B cell (primary cell): Measurements from ENCODE around the gene C17orf50. TPM values are rescaled to one million over a fixed set of nuclear protein-coding genes. Genes with fewer than 3 reads are reported as not detected.
A peak's percentile ranks its signal among the peaks of the same experiment; 100 is the strongest.

Experiments used
- ATAC-seq: fragments of 200-7000 bp; cut with Tn5 transposase; one replicate; pipeline ENCODE4 v1.10.0; 2021; ENCODE audit warnings: low read depth, mild to moderate bottlenecking, moderate number of reproducible peaks, moderate library complexity
- CTCF ChIA-PET: fragments of 350-600 bp; sonication (Branson Sonifier 250); formaldehyde crosslinking; loops from one replicate; lab custom pipeline; 2021; ENCODE audit warnings: antibody characterized with exemption, inconsistent platforms; lab: Charles Lee
- POLR2A ChIA-PET: fragments of 350-600 bp; sonication (Branson Sonifier 250); formaldehyde crosslinking; loops from one replicate; lab custom pipeline; 2021; ENCODE audit warnings: antibody characterized with exemption; lab: Charles Lee
- DNase-seq: peaks from one replicate; pipeline ENCODE4 v3.0.0; 2013
- H2AFZ ChIP-seq: 2 replicates; pipeline ENCODE4 v1.6.1; 2012; ENCODE audit warnings: mild to moderate bottlenecking, low read depth, low read length; ENCODE audit not compliant: insufficient read depth, poor library complexity, severe bottlenecking
- H3K27ac ChIP-seq, 2 donors: 1 replicate in 1 of 2; 2 replicates in 1 of 2; pipeline ENCODE4 v1.5.1; 2012 to 2013; ENCODE audit warnings: low read length in 2 of 2, mild to moderate bottlenecking in 2 of 2, moderate library complexity in 1 of 2
- H3K27me3 ChIP-seq, 4 experiments: fragments of 200-600 bp in 1 of 4; sonication (generic) in 1 of 4; replicated peaks in 1 of 4; 1 replicate in 2 of 4; 2 replicates in 2 of 4; pipeline versions ENCODE4 v1.6.1 to v1.7.0; 2013 to 2016; ENCODE audit warnings: low read length in 3 of 4, mild to moderate bottlenecking in 2 of 4, mixed read lengths in 1 of 4, moderate library complexity in 1 of 4; ENCODE audit not compliant: insufficient read depth in 4 of 4, control insufficient read depth in 3 of 4; ENCODE audit errors: control extremely low read depth in 1 of 4
- H3K36me3 ChIP-seq, 2 experiments: replicated peaks in 1 of 2; 1 replicate in 1 of 2; 2 replicates in 1 of 2; pipeline versions ENCODE4 v1.6.1 to v1.7.1; 2013; ENCODE audit warnings: low read length in 1 of 2; ENCODE audit not compliant: insufficient read depth in 2 of 2, control insufficient read depth in 1 of 2; ENCODE audit errors: control extremely low read depth in 1 of 2, extremely low read depth in 1 of 2
- H3K4me1 ChIP-seq, 2 donors: fragments of 200-600 bp in 1 of 2; sonication (generic) in 1 of 2; 1 replicate in 1 of 2; 2 replicates in 1 of 2; pipeline versions ENCODE4 v1.5.1 to v1.6.1; 2013 to 2017; ENCODE audit warnings: low read length in 2 of 2; ENCODE audit not compliant: control insufficient read depth in 2 of 2, insufficient read depth in 2 of 2
- H3K4me2 ChIP-seq: replicated peaks from 2 replicates; pipeline ENCODE3; 2012; ENCODE audit warnings: mild to moderate bottlenecking, low read depth, low read length; ENCODE audit not compliant: poor library complexity, severe bottlenecking
- H3K4me3 ChIP-seq, 5 experiments: fragments of 200-600 bp in 1 of 5; sonication (generic) in 1 of 5; 1 replicate in 3 of 5; 2 replicates in 2 of 5; pipeline versions ENCODE4 v1.5.1 to v1.7.0; 2011 to 2016; ENCODE audit warnings: low read length in 4 of 5, mild to moderate bottlenecking in 4 of 5, low read depth in 2 of 5, control low read depth in 1 of 5, moderate library complexity in 1 of 5; ENCODE audit not compliant: insufficient read depth in 1 of 5; ENCODE audit errors: control extremely low read depth in 1 of 5, extremely low read depth in 1 of 5
- H3K79me2 ChIP-seq: fragments of 200-600 bp; sonication (generic); one replicate; pipeline ENCODE4 v1.6.0; 2016; ENCODE audit warnings: low read length; ENCODE audit not compliant: control insufficient read depth, insufficient read depth
- H3K9ac ChIP-seq: fragments of 200-600 bp; sonication (generic); 2 replicates; pipeline ENCODE4 v1.6.1; 2017; ENCODE audit warnings: mild to moderate bottlenecking, low read length, moderate library complexity
- H3K9me3 ChIP-seq, 3 donors: one replicate each; pipeline versions ENCODE4 v1.6.1 to v1.7.1; 2013; ENCODE audit warnings: low read length in 2 of 3; ENCODE audit not compliant: control insufficient read depth in 2 of 3, insufficient read depth in 1 of 3; ENCODE audit errors: control extremely low read depth in 1 of 3
- H4K20me1 ChIP-seq: 2 replicates; pipeline ENCODE4 v1.6.0; 2012; ENCODE audit warnings: mild to moderate bottlenecking, low read length; ENCODE audit not compliant: insufficient read depth, control insufficient read depth, poor library complexity, severe bottlenecking
- H3K27ac Mint-ChIP-seq: one replicate; pipeline ENCODE4 v1.8.0; 2021; ENCODE audit warnings: mixed read lengths
- H3K27me3 Mint-ChIP-seq: one replicate; pipeline ENCODE4 v1.8.0; 2021; ENCODE audit warnings: mixed read lengths
- H3K4me1 Mint-ChIP-seq: one replicate; pipeline ENCODE4 v1.8.0; 2021; ENCODE audit warnings: mixed read lengths
- H3K4me3 Mint-ChIP-seq: one replicate; pipeline ENCODE4 v1.8.0; 2021; ENCODE audit warnings: mixed read lengths
- H3K9me3 Mint-ChIP-seq: one replicate; pipeline ENCODE4 v1.8.0; 2022; ENCODE audit warnings: mixed read lengths; ENCODE audit not compliant: insufficient read depth
- EZH2 ChIP-seq: IDR thresholded peaks from 2 replicates; pipeline ENCODE4 v1.6.1; 2012; ENCODE audit warnings: borderline replicate concordance, low read depth, mild to moderate bottlenecking, moderate library complexity, low read length; ENCODE audit not compliant: insufficient read depth, poor library complexity, severe bottlenecking
- whole genome bisulfite sequencing: methylation state at CpG from one replicate; pipeline ENCODE4 v1.1.5; 2013; ENCODE audit warnings: missing lambda C conversion rate; ENCODE audit not compliant: insufficient coverage; 5-methylcytosine and 5-hydroxymethylcytosine counted together
- intact Hi-C: fragments of 100-400 bp; cut with micrococcal nuclease; formaldehyde crosslinking; loops from one replicate; pipeline ENCODE4 v1.10.0; 2022
- polyA plus RNA-seq: library from polyadenylated mRNA; depleted of rRNA; stranded (reverse); fragments of >200 nt; gene quantifications from 2 replicates; pipeline ENCODE4 v1.2.3, GENCODE V29; 2012
- total RNA-seq, 2 donors: library from RNA; stranded (reverse); fragments of 120-200 nt in 1 of 2; gene quantifications; 1 replicate in 1 of 2; 2 replicates in 1 of 2; pipeline versions ENCODE4 v1.2.3 to v1.2.4, GENCODE V29; 2013 to 2022
- TF ChIP-seq, protein P1 (sequence below): fragments of 200-600 bp; IDR thresholded peaks from one replicate; pipeline ENCODE4 v1.8.0; 2022; ENCODE audit warnings: antibody characterized with exemption, mild to moderate bottlenecking

Gene C17orf50
- total and polyA plus RNA-seq, 2 donors (not counting 1 experiment from before 2014, with no cell fraction given): not detected

DNA sequence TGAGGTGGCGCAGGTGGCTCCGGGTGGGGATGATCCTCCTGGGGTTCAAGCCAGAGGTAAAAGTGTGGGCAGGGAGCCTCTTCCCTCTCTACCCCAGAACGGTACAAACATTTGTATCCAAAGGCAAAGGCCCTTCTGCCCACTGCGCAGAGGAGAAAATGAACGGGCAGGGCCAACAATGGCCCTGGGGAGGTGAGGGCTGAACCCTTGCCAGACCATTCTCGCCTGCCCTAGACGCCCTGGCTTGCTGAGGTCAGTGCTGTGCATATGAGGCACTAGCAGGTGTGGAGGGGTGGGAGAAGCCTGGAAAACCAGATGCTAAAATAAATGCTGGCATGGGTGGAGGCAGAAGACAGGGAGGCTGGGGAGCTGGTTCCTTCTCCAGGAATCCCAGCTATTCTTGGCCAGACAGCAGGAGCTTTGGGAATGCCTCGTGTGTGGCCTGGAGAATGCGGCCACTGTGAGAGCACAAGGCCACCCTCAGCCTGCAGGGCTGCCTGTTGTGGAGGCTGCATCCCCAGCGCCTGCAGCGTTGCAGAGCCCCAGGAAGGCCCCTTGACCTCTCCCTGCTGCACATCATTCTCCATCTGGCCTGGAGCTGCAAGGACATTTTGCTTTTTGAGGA is 4.5 kb downstream of the C17orf50 start:
- peaks cover 0 to 2% (median 0%) of the 10 kb centered on the region in 3 donors for H3K9me3 ChIP-seq
- Mint-ChIP-seq H3K4me3 (peak overlapping the region; percentile 94), H3K9me3 (no peaks in the 10 kb centered on the region), H3K4me1 (peaks cover 8% of the 10 kb centered on the region), H3K27ac (peak overlapping the region; percentile 89), H3K27me3 (no peaks in the 10 kb centered on the region)
- no peaks in the 10 kb centered on the region for H3K79me2 ChIP-seq
- H3K27ac ChIP-seq: no peak overlapping the region
- intact Hi-C loops: loop anchor here (2.0 to 10.0 kb wide), 2 partner anchors 720 to 784 kb away; partner anchors contain the start of genes LIG3 and ZNHIT3
- H3K9ac ChIP-seq: peak overlapping the region; percentile 85
- peak overlapping the region; percentile 99 for H2AFZ ChIP-seq
- peak overlapping the region in 2 of 5 experiments; percentile 82 to 88 for H3K4me3 ChIP-seq
- peak overlapping the region; percentile 99 for H3K4me2 ChIP-seq
- 93% methylated on average over 8 of the region's 11 CpGs for WGBS
- ChIA-PET POLR2A (interaction anchor here (1.0 to 1.7 kb wide), 3 partner anchors 37 to 44 kb away, joined by 3 to 33 read pairs (median 5); partner anchors contain the start of gene TAF15), CTCF (interaction anchor here (1.0 to 10.2 kb wide), 18 partner anchors 10 to 384 kb away, joined by 3 to 349 read pairs (median 10); partner anchors contain the start of genes MMP28, PEX12 and TAF15)
- peaks cover 7 to 13% of the 10 kb centered on the region in 2 donors for H3K4me1 ChIP-seq
- no peak for TF ChIP-seq EZH2
- TF ChIP-seq, protein P1, sequence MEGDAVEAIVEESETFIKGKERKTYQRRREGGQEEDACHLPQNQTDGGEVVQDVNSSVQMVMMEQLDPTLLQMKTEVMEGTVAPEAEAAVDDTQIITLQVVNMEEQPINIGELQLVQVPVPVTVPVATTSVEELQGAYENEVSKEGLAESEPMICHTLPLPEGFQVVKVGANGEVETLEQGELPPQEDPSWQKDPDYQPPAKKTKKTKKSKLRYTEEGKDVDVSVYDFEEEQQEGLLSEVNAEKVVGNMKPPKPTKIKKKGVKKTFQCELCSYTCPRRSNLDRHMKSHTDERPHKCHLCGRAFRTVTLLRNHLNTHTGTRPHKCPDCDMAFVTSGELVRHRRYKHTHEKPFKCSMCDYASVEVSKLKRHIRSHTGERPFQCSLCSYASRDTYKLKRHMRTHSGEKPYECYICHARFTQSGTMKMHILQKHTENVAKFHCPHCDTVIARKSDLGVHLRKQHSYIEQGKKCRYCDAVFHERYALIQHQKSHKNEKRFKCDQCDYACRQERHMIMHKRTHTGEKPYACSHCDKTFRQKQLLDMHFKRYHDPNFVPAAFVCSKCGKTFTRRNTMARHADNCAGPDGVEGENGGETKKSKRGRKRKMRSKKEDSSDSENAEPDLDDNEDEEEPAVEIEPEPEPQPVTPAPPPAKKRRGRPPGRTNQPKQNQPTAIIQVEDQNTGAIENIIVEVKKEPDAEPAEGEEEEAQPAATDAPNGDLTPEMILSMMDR: no peak
- H4K20me1 ChIP-seq: no peaks in the 10 kb centered on the region
- H3K27me3 ChIP-seq: no peaks in the 10 kb centered on the region
- DNase-seq: no peak
- no peak for ATAC-seq
- H3K36me3 ChIP-seq: no peaks in the 10 kb centered on the region
